GM12892 (cell line): ENCODE measurements around the gene ABCA3.

Experiments
- POLR2A ChIP-seq: IDR thresholded peaks from 2 replicates; pipeline ENCODE4 v1.6.1; 2011; ENCODE audit warnings: low read depth, low read length, control low read depth
- POLR2AphosphoS5 ChIP-seq: IDR thresholded peaks from 2 replicates; pipeline ENCODE4 v1.6.1; 2011; ENCODE audit warnings: low read depth, low read length, control low read depth
- TAF1 ChIP-seq: IDR thresholded peaks from 2 replicates; pipeline ENCODE4 v1.6.1; 2011; ENCODE audit warnings: low read depth, mild to moderate bottlenecking, control low read depth, low read length, borderline replicate concordance

- TF ChIP-seq POLR2A (no peak), POLR2AphosphoS5 (no peak), TAF1 (no peak)
These were observed 2.7 kb upstream of the ABCA3 start for GRCh38 chr16:2343211-2343610.
